ENCODE data around the gene SARM1.

Gene SARM1

DNA sequence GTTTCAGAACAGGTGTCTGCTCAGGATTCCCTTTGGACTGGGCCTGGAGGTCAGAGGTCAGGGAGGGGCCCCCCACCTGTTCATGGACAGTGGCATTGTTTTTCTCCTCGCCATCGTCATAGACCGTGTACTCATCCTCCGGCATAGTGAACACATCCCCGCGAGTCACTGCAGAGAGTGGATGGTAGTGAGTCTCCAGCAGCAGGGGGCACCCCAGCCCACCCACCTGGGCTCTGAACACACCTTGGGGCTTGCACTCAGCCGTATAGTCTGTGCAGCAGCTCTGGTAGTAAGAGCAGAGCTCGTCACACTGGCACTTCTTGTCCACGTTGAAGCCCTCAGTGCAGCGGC is 1.8 kb upstream of the SARM1 start:
- DNase-seq: peak in 1 of 2 experiments; percentile 37

DNA sequence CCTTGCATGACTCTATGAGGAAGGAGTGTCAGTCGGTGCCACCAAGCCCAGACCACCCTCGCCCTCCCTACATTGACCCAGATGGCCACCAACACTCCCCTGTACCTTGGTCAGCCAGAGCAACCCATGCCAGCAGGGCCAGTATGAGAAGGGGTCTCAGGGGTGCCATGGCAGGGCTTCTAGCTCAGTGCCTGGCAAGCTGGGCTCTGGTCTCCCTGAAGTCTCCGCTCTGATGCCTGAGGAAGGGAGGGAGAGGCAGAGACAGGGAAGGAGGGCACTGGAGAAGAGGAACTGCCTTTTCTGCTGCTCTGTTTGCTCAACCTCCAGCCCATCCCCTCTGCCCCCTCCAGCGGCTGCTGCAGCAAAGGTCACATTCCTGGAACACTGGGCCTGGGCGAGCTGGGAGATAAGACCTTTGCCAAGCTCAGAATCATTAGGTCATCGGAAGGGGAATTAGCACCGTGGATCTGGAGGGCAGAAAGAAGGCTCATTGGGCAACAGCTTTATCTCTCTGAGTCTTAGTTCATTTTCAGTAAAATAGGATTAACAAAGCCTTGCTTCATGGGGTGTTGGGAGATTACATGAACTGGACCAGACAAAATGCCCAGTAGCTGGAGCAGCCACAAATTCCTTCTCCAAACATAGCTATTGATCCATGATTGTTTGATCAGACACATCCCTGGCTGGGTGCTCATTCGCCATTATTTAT is 1.3 kb upstream of the SARM1 start, which contains the start of gene VTN:
Gene VTN, minus strand, starts transcription at position 273 of the 709 bp plus-strand sequence. Its CDS starts 104 bp downstream, at position 169.
- peak in 1 of 2 experiments; percentile 37 for DNase-seq

GRCh38 chr17:28370744-28371103 is 770 bp upstream of the SARM1 start:
- DNase-seq: no peak

GRCh38 chr17:28372203-28372944 is 880 bp downstream of the SARM1 start:
- peak in 1 of 2 experiments; percentile 77 for DNase-seq

GRCh38 chr17:28372945-28373274 is 1.4 kb downstream of the SARM1 start:
- DNase-seq: no peak

DNA sequence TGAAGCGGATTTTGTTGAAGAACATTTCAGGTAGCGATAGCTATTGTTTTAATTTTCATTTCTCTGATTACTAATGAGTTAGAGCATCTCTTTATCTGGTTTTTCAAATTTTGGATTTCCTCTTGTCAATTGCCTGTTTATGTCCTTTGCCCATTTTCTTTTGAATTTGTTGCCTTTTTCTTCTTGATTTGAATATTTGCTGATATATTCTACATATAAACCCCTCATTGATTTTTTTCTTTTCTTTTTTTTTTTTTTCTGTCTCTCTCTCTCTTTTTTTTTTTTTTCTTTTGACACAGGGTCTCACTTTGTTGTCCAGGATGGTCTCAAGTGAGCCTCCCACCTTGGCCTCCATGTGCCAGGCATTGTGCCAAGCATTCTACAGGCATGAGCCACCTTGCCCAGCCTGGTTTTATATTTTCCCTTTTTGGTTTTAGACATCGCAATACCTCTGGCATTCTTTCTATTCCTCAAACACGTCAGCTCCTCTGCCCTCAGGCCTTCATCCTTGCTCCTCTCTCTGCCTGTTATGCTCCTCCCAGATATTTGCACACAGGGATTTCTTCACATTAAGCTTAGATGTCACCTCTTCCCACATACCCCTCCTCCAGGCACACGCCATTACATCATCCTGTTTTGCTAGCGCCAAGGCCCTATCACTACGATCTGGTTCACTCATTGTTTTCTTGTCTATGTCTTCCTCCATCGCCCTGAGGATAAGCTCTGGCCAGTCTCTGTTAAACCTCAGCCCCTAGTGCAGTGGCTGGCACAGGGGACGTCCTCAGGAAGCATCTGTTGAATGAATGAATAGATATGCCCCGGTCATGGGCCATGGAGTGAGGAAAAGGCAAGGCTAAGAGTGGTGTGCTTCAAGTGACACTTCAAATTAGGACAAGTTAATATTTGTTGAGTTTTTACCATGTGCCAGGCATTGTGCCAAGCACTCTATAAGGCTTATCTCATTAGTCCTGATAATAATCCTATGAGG is 8.6 kb downstream of the SARM1 start:
- DNase-seq: no peak

DNA sequence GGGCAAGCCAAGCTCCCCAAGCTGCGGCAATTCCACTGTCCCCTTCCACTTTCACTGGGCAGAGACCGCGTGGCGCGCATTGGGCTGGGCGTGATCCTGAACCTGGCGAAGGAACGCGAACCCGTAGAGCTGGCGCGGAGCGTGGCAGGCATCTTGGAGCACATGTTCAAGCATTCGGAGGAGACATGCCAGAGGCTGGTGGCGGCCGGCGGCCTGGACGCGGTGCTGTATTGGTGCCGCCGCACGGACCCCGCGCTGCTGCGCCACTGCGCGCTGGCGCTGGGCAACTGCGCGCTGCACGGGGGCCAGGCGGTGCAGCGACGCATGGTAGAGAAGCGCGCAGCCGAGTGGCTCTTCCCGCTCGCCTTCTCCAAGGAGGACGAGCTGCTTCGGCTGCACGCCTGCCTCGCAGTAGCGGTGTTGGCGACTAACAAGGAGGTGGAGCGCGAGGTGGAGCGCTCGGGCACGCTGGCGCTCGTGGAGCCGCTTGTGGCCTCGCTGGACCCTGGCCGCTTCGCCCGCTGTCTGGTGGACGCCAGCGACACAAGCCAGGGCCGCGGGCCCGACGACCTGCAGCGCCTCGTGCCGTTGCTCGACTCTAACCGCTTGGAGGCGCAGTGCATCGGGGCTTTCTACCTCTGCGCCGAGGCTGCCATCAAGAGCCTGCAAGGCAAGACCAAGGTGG is 9.8 kb downstream of the SARM1 start:
- DNase-seq: peak; percentile 22 to 70

GRCh38 chr17:28384281-28385036 is 13.0 kb downstream of the SARM1 start:
- DNase-seq: peak; percentile 82 to 92

GRCh38 chr17:28385037-28385400 is 13.5 kb downstream of the SARM1 start:
- peak in 1 of 2 experiments; percentile 79 for DNase-seq

DNA sequence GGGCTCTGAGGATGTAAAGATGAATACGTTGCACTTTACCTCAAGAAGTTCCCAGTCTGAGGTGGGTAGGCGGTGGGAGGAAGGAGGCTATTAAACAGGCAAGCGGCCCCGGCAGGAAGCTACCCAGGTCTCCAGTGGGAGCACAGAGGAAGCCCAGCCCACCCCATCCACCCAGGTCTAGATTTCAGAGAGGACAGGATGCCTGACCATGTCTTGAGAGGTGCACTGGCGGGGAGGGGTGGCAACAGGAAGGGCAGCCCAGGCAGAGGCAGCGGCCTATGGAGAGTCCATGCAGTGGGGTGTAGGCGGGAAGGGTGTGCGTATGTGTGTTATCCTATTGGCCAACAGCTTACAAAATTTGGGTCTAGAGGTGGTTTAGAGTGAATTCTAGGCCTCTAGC is 13.9 kb downstream of the SARM1 start:
- DNase-seq: peak in 1 of 2 experiments; percentile 70

- no peak for DNase-seq
Observed at GRCh38 chr17:28386391-28386790, 14.9 kb downstream of the SARM1 start.

- no peak for DNase-seq
Observed at GRCh38 chr17:28388106-28388505, 16.6 kb downstream of the SARM1 start.

GRCh38 chr17:28390141-28390540 is 18.6 kb downstream of the SARM1 start:
- no peak for DNase-seq

- DNase-seq: no peak
Observed at GRCh38 chr17:28390563-28390962, 19.1 kb downstream of the SARM1 start.

- DNase-seq: no peak
Observed at GRCh38 chr17:28390984-28391383, 19.5 kb downstream of the SARM1 start.

GRCh38 chr17:28391401-28391800 is 19.9 kb downstream of the SARM1 start:
- DNase-seq: no peak

- no peak for DNase-seq
Observed at GRCh38 chr17:28392491-28392890, 21.0 kb downstream of the SARM1 start.

DNA sequence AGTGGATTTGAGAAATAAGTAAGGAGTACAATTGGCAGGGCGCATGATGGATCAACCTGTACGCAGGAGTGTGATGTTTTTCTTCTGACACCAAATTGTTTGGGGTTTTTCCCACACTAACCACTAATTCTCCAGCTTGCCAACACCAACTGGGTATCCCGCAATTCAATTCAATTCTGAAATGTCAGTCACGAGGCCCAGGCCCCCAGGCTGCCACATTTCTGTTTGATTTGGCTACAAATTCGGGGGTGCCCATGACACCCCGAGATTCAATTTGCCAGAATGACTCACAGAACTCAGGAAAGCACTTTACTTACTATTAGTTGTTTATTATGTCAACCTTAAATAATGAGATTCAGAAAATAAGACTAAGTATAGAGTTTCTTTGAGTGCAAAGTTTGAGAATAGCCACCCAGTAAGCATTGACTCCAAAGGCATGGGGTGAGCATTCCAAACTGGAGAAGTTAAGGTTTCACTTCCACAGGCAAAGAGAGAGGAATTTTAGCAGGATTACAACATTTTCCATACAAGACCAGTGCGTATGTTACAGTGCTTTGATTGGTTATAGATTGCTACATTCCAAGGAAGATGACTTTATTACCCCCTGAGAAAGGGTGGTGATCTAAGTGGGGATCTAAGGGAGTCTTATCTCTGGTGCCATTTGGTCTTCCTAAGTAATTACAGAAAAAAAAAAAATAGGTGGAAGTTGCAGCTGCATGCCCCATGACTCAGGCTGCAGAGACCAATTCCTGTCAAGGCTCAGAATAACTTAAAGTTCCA is 23.0 kb downstream of the SARM1 start:
- no peak for DNase-seq

DNA sequence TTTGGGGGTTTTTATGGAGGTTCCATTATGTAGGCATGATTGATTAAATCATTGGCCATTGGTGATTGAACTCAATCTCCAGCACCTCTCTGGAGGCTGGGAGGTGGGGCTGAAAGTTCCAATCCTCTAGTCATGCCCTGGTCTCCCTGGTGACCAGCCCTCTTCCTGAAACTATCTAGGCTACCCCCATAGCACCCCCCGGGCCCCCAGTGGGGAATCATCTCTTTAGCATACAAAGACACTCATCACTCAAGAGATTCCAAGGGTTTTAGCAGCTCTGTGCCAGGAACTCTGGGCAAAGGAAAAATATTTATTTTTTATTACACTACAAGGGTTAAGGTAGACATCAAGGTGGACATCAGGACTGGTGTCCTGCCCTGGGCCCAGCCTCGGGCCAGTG is 23.9 kb downstream of the SARM1 start:
- DNase-seq: no peak

GRCh38 chr17:28395968-28396367 is 24.5 kb downstream of the SARM1 start:
- no peak for DNase-seq

DNA sequence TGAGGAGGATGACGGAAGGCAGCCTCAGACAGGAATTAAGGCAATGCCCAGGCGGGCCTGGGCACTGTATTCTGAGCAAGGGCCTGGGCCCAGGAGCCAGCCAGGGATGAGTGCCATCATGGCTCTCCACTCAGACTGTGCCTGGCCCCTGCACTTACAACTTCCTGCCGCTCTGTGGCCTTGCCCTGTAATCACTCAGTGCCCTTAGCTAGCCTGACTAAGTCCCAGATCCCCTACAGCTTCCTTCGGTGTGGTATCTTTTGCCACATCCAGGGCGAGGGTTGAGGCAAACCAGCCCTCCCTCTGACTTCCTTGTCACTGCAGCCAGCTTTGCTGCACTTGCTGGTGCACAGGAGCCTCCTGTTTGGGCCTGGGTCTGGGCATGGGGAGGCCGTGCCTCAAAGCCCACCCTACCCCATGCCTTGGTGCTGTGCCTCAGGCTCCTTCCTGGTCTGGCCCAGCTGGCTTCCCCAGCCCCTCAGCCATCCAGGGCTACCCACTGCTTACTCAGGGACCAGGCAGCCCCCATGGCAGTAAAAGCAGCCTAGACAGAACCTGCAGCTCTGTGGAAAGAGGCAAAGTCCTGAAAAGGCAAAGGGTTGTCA is 25.2 kb downstream of the SARM1 start:
- no peak for DNase-seq

All from NCI-H526 (cell line).